IMR-90 (cell line): ENCODE data around the gene SLC39A5. TPM values are rescaled to one million over a fixed set of nuclear protein-coding genes. Genes with fewer than 3 reads are reported as not detected.

ENCODE experiments used
- ATAC-seq: fragments of 200-7000 bp; cut with Tn5 transposase; 2 replicates; pipeline ENCODE4 v1.9.1; 2020; ENCODE audit warnings: low read depth, mild to moderate bottlenecking, moderate library complexity
- BruUV-seq: library from RNA; stranded (reverse); fragments of 400-500 nt; replicated peaks from 2 replicates; lab custom pipeline; 2021; lab: Mats Ljungman, UMichigan
- CTCF ChIA-PET: fragments of 300-600 bp; formaldehyde crosslinking; extraction: SDS; loops from one replicate; lab custom pipeline; 2021; ENCODE audit warnings: antibody characterized with exemption; lab: Yijun Ruan, JAX
- POLR2A ChIA-PET: fragments of 300-600 bp; sonication (Branson Sonifier 250); formaldehyde crosslinking; loops from one replicate; lab custom pipeline; 2022; ENCODE audit warnings: antibody characterized with exemption; ENCODE audit not compliant: unreplicated experiment; lab: Charles Lee
- DNase-seq: peaks from one replicate; pipeline ENCODE4 v3.0.0; 2013
- H2AFZ ChIP-seq: replicated peaks from 2 replicates; pipeline ENCODE3; 2013; ENCODE audit warnings: low read length, mild to moderate bottlenecking; ENCODE audit not compliant: poor library complexity
- H2AK5ac ChIP-seq: 2 replicates; pipeline ENCODE4 v1.6.1; 2013; ENCODE audit warnings: low read depth, low read length, inconsistent platforms
- H2AK9ac ChIP-seq: replicated peaks from 2 replicates; pipeline ENCODE3; 2013; ENCODE audit warnings: mild to moderate bottlenecking, low read depth, low read length, moderate library complexity; ENCODE audit not compliant: poor library complexity
- H2BK120ac ChIP-seq: 2 replicates; pipeline ENCODE4 v1.6.1; 2013; ENCODE audit warnings: low read depth, low read length, inconsistent platforms
- H2BK15ac ChIP-seq: 3 replicates; pipeline ENCODE4 v1.6.1; 2013; ENCODE audit warnings: low read depth, low read length, inconsistent platforms
- H2BK20ac ChIP-seq: 2 replicates; pipeline ENCODE4 v1.6.1; 2013; ENCODE audit warnings: low read depth, mild to moderate bottlenecking, inconsistent platforms, low read length, moderate library complexity
- H2BK5ac ChIP-seq: 2 replicates; pipeline ENCODE4 v1.6.1; 2013; ENCODE audit warnings: mild to moderate bottlenecking, low read depth, low read length, inconsistent platforms; ENCODE audit not compliant: poor library complexity, severe bottlenecking
- H3K14ac ChIP-seq: replicated peaks from 2 replicates; pipeline ENCODE4 v1.6.1; 2013; ENCODE audit warnings: low read depth, low read length, inconsistent platforms
- H3K18ac ChIP-seq: 2 replicates; pipeline ENCODE4 v1.6.1; 2013; ENCODE audit warnings: low read depth, low read length, control low read depth
- H3K23ac ChIP-seq: 2 replicates; pipeline ENCODE4 v1.6.1; 2013; ENCODE audit warnings: low read depth, low read length, inconsistent platforms
- H3K27ac ChIP-seq: 2 replicates; pipeline ENCODE4 v1.5.1; 2013; ENCODE audit warnings: mild to moderate bottlenecking, control low read depth, low read length; ENCODE audit not compliant: insufficient read depth
- H3K27me3 ChIP-seq: 2 replicates; pipeline ENCODE4 v1.6.1; 2013; ENCODE audit warnings: low read length; ENCODE audit not compliant: control insufficient read depth, insufficient read depth
- H3K36me3 ChIP-seq: 2 replicates; pipeline ENCODE4 v1.6.1; 2013; ENCODE audit warnings: low read length, mixed read lengths; ENCODE audit not compliant: control insufficient read depth, insufficient read depth
- H3K4ac ChIP-seq: 2 replicates; pipeline ENCODE4 v1.6.1; 2013; ENCODE audit warnings: low read depth, low read length, inconsistent platforms
- H3K4me1 ChIP-seq: 2 replicates; pipeline ENCODE4 v1.6.1; 2013; ENCODE audit warnings: low read length, mixed read lengths; ENCODE audit not compliant: control insufficient read depth, insufficient read depth
- H3K4me2 ChIP-seq: 2 replicates; pipeline ENCODE4 v1.6.1; 2013; ENCODE audit warnings: low read depth, mild to moderate bottlenecking, control low read depth, low read length, moderate library complexity
- H3K4me3 ChIP-seq: 2 replicates; pipeline ENCODE4 v1.5.1; 2013; ENCODE audit warnings: low read depth, mild to moderate bottlenecking, control low read depth, low read length, moderate library complexity; ENCODE audit not compliant: insufficient read depth
- H3K56ac ChIP-seq: 2 replicates; pipeline ENCODE4 v1.6.1; 2013; ENCODE audit warnings: low read length, inconsistent platforms; ENCODE audit not compliant: insufficient read depth; ENCODE audit errors: extremely low read depth
- H3K79me1 ChIP-seq, 2 experiments: 2 replicates each; pipeline ENCODE4 v1.6.1; 2013; ENCODE audit warnings: low read length in 2 of 2, inconsistent platforms in 1 of 2, low read depth in 1 of 2
- H3K9ac ChIP-seq: 2 replicates; pipeline ENCODE4 v1.6.1; 2013; ENCODE audit warnings: low read depth, low read length, control low read depth
- H3K9me1 ChIP-seq: 2 replicates; pipeline ENCODE4 v1.6.1; 2013; ENCODE audit warnings: low read length, inconsistent platforms; ENCODE audit not compliant: insufficient read depth
- H3K9me3 ChIP-seq: 2 replicates; pipeline ENCODE4 v1.6.1; 2013; ENCODE audit warnings: low read length; ENCODE audit not compliant: control insufficient read depth, insufficient read depth
- H4K20me1 ChIP-seq: 2 replicates; pipeline ENCODE4 v1.6.1; 2013; ENCODE audit warnings: low read length, inconsistent platforms; ENCODE audit not compliant: insufficient read depth
- H4K5ac ChIP-seq: 2 replicates; pipeline ENCODE4 v1.6.1; 2013; ENCODE audit warnings: mild to moderate bottlenecking, low read depth, low read length, control low read depth
- H4K8ac ChIP-seq, 2 experiments: 2 replicates each; pipeline ENCODE4 v1.6.1; 2013; ENCODE audit warnings: low read depth in 2 of 2, low read length in 2 of 2, control low read depth in 1 of 2, inconsistent platforms in 1 of 2
- H4K91ac ChIP-seq: 2 replicates; pipeline ENCODE4 v1.6.1; 2013; ENCODE audit warnings: low read depth, low read length, inconsistent platforms; ENCODE audit not compliant: insufficient read depth
- BHLHE40 ChIP-seq: fragments of 150-350 bp; IDR thresholded peaks from 2 replicates; pipeline ENCODE4 v1.6.1; 2016; ENCODE audit warnings: mild to moderate bottlenecking, low read depth, low read length
- CEBPB ChIP-seq: IDR thresholded peaks from 2 replicates; pipeline ENCODE4 v1.6.1; 2012; ENCODE audit warnings: low read depth, low read length, improper control_type of control experiment
- CHD1 ChIP-seq: IDR thresholded peaks from 2 replicates; pipeline ENCODE4 v1.6.1; 2012; ENCODE audit warnings: low read depth, low read length, improper control_type of control experiment
- CTCF ChIP-seq: conservative IDR thresholded peaks from 2 replicates; pipeline ENCODE4 v1.5.1; 2012; ENCODE audit warnings: mild to moderate bottlenecking, low read depth, low read length, improper control_type of control experiment
- FOS ChIP-seq: fragments of 150-350 bp; IDR thresholded peaks from 2 replicates; pipeline ENCODE4 v1.6.1; 2016; ENCODE audit warnings: low read depth, low read length
- MAZ ChIP-seq: IDR thresholded peaks from 2 replicates; pipeline ENCODE4 v1.6.1; 2012; ENCODE audit warnings: low read depth, mild to moderate bottlenecking, low read length, improper control_type of control experiment, moderate library complexity, borderline replicate concordance
- MXI1 ChIP-seq: IDR thresholded peaks from 2 replicates; pipeline ENCODE4 v1.6.1; 2012; ENCODE audit warnings: low read depth, mild to moderate bottlenecking, low read length, moderate library complexity, borderline replicate concordance
- NFE2L2 ChIP-seq: fragments of 150-350 bp; IDR thresholded peaks from 2 replicates; pipeline ENCODE4 v1.6.1; 2016; ENCODE audit warnings: low read depth, mild to moderate bottlenecking, low read length
- POLR2A ChIP-seq: IDR thresholded peaks from 2 replicates; pipeline ENCODE4 v1.6.1; 2012; ENCODE audit warnings: mild to moderate bottlenecking, low read depth, low read length
- RAD21 ChIP-seq: IDR thresholded peaks from 2 replicates; pipeline ENCODE4 v1.6.1; 2012; ENCODE audit warnings: low read length, improper control_type of control experiment
- RFX5 ChIP-seq: IDR thresholded peaks from 2 replicates; pipeline ENCODE4 v1.8.0; 2012; ENCODE audit warnings: low read depth, mild to moderate bottlenecking, low read length, moderate library complexity
- SMC3 ChIP-seq: fragments of 150-350 bp; IDR thresholded peaks from 2 replicates; pipeline ENCODE4 v1.6.1; 2016; ENCODE audit warnings: low read depth, mild to moderate bottlenecking, antibody characterized with exemption, low read length, moderate library complexity
- dilution Hi-C: fragments of 300-500 bp; cut with HindIII; formaldehyde crosslinking; loops from one replicate; pipeline ENCODE4 v1.14.3; 2018; ENCODE audit warnings: low sequenced_read_pairs; ENCODE audit not compliant: unreplicated experiment
- in situ Hi-C: fragments of 300-500 bp; cut with MboI; formaldehyde crosslinking; loops from 3 replicates; pipeline ENCODE4 v1.14.3; 2019; ENCODE audit warnings: low sequenced_read_pairs, inconsistent platforms, mixed read lengths
- intact Hi-C: fragments of 100-400 bp; cut with micrococcal nuclease; formaldehyde crosslinking; loops from 2 replicates; pipeline ENCODE4 v1.10.0; 2022
- polyA plus RNA-seq, 3 experiments: library from polyadenylated mRNA; depleted of rRNA; stranded (reverse); fragments of >200 nt; gene quantifications; 2 replicates each; pipeline ENCODE4 v1.2.3, GENCODE V29; 2012; ENCODE audit warnings: low replicate concordance in 1 of 3
- total RNA-seq: library from RNA; depleted of rRNA; stranded (reverse); fragments of >200 nt; gene quantifications from 2 replicates; pipeline ENCODE4 v1.2.3, GENCODE V29; 2012
- TF ChIP-seq, protein P1 (sequence below): fragments of 150-350 bp; IDR thresholded peaks from 2 replicates; pipeline ENCODE4 v1.6.1; 2016; ENCODE audit warnings: low read depth, mild to moderate bottlenecking, low read length, moderate library complexity, borderline replicate concordance

SLC39A5 gene
- total and polyA plus RNA-seq, 2 of the 4 experiments (the other 2 are of a cell fraction) = not detected

DNA sequence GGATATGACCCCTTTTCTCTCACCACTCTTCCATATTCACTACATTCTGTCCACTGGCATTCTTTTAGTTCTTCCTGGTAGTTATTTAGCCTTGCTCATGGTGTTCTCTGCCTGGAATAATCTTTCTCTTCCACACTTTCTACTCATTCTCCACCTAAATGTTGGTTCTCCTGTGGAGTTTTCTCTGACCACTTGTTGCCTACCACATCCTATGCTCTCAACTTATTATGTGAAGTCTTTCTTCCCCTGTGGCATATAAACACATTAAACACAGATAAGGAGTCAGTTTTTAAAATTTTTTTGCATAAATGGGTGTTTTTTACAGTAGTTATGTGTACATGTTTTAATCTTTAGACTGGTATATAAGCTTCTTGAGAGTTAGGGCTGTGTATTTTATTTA lies 37.3 kb upstream of the SLC39A5 start:
- Histone ChIP-seq H4K8ac (no peak overlapping the region), H2BK15ac (no peak overlapping the region), H4K20me1 (peaks cover 11% of the 10 kb centered on the region; the same call in 1 of the 2 replicates), H2BK5ac (no peak overlapping the region), H3K4me3 (no peak overlapping the region), H3K4me1 (peaks cover 7% of the 10 kb centered on the region), H3K36me3 (no peaks in the 10 kb centered on the region), H2AFZ (no peak overlapping the region), H4K91ac (no peak overlapping the region), H3K9me3 (no peaks in the 10 kb centered on the region), H3K9me1 (peaks cover 8% of the 10 kb centered on the region; the same call in 1 of the 2 replicates), H2BK20ac (no peak overlapping the region), H3K27ac (no peak overlapping the region), H3K56ac (no peak overlapping the region), H2AK9ac (no peak overlapping the region), H3K18ac (no peak overlapping the region), H3K4ac (no peak overlapping the region), H4K5ac (no peak overlapping the region), H2BK120ac (no peak overlapping the region), H3K79me1 (peaks cover 9 to 13% of the 10 kb centered on the region in 2 experiments; a peak in 3 of 4 replicates), H3K4me2 (no peak overlapping the region), H3K23ac (no peak overlapping the region), H2AK5ac (no peak overlapping the region), H3K9ac (no peak overlapping the region), H3K14ac (no peak overlapping the region), H3K27me3 (no peaks in the 10 kb centered on the region)
- DNase-seq (no peak), ATAC-seq (no peak)
- ChIA-PET CTCF (interaction anchor here (0.9 to 1.0 kb wide), 2 partner anchors 29 to 31 kb away, joined by 3 to 7 read pairs; partner anchors contain the start of gene RNF41), POLR2A (no interaction called here)
- dilution Hi-C loops (no loop called here), in situ Hi-C loops (no loop called here), intact Hi-C loops (loop anchor here (2.0 kb wide), 1 partner anchor 272 kb away; no protein-coding TSS in a partner anchor)
- no TSS peak for BruUV-seq
- TF ChIP-seq MAZ = no peak
- no peak for TF ChIP-seq RFX5
- TF ChIP-seq MXI1 = no peak
- no peak for TF ChIP-seq NFE2L2
- TF ChIP-seq CHD1 = no peak
- no peak for TF ChIP-seq POLR2A
- no peak for TF ChIP-seq BHLHE40
- no peak for TF ChIP-seq RAD21
- TF ChIP-seq, protein P1, sequence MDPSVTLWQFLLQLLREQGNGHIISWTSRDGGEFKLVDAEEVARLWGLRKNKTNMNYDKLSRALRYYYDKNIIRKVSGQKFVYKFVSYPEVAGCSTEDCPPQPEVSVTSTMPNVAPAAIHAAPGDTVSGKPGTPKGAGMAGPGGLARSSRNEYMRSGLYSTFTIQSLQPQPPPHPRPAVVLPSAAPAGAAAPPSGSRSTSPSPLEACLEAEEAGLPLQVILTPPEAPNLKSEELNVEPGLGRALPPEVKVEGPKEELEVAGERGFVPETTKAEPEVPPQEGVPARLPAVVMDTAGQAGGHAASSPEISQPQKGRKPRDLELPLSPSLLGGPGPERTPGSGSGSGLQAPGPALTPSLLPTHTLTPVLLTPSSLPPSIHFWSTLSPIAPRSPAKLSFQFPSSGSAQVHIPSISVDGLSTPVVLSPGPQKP = no peak
- TF ChIP-seq CEBPB = no peak
- TF ChIP-seq CTCF = no peak
- TF ChIP-seq FOS = no peak
- no peak for TF ChIP-seq SMC3
